GM12892 (cell line): ENCODE data around the gene TMED5.

Experiments
- POLR2A ChIP-seq: IDR thresholded peaks from 2 replicates; pipeline ENCODE4 v1.6.1; 2011; ENCODE audit warnings: low read depth, low read length, control low read depth
- POLR2AphosphoS5 ChIP-seq: IDR thresholded peaks from 2 replicates; pipeline ENCODE4 v1.6.1; 2011; ENCODE audit warnings: low read depth, low read length, control low read depth

- no peak for TF ChIP-seq POLR2A
- TF ChIP-seq POLR2AphosphoS5 = no peak; the same call in 1 of the 2 replicates
Observed at GRCh38 chr1:93148001-93148400, 32.2 kb downstream of the TMED5 start.
